HG02588 (cell line): ENCODE results near the gene UGT1A3.
"Not testable (repeated sequence)": the region's sequence is repeated elsewhere in the genome, so short reads cannot be mapped to it uniquely, and the experiment has no call there.

Experiments used
- ATAC-seq: cut with Tn5 transposase; IDR thresholded peaks from one replicate; pipeline ENCODE4 v1.9.1; 2021; ENCODE audit warnings: mild to moderate bottlenecking, moderate library complexity; ENCODE audit not compliant: unreplicated experiment

UGT1A3 gene

DNA sequence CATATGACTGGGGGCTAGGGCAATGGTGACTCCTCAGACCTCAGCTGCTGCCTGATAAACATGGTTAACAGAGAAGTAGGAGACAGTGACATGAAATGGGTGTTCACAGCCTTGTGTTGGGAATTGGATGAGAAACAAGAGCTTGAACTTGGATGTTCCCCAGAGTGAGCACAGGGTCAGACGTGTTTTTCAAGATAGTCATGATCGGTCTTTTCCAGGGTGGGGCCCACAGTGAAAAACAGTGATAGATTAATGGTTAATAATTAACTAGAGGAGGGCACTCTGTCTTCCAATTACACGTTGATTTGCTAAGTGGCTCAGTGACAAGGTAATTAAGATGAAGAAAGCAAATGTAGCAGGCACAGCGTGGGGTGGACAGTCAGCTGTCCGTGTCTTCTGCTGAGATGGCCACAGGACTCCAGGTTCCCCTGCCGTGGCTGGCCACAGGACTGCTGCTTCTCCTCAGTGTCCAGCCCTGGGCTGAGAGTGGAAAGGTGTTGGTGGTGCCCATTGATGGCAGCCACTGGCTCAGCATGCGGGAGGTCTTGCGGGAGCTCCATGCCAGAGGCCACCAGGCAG, at the start of gene UGT1A3:
Gene UGT1A3, plus strand, starts transcription at position 320 of the 579 bp plus-strand sequence. Its CDS starts 85 bp downstream, at position 405.
- no peak for ATAC-seq

DNA sequence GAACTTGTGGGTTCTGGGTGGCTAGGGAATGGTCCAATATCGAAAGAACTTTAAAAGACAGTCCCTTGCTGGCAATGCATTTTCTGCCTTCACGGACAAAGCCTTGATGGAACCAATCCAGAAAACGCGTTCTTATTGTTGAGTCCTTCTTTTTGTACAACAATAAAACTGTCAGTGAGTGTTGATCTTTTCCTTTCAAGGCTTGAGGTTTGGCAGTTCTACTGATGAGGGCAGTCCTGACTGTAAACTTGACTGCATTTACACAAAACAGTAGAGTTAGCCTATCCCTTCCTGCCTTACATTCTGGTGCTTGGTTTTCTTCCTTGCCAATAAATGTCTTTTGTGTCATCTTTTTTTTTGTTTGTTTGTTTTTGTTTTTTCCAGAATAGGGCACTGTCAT, 49.6 kb upstream of the UGT1A3 start:
- no peak for ATAC-seq

DNA sequence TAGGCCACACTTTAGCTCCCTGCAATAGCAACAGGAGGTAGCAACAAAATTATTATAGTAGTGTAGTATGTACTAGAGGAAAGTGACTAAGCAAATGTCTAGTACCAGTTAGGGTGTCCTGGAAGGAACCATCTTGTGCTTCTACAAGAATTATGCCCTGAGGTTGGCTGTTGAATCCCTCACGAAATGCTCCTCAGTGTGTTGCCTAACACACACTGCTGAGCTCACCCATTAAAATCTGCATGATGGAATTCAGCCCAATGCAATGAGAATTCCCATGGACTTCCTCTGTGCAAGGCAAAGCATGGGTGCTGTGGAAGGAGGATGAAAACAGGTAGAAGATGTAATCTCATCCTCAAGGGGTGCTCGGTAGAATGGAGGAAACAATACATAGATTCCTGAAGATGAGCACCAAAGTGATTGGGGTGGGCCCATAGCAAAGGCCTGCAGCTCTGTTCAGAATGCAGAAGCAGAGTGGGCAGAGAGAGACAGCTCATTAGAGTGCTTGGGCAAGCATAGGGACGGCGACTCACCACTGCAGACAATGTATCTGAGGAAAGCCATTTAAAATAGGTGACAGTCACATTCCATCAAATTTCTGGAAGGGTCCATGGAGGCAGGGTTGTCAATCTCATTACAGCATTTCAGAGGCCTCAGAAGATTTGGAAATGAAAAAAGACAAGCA, 48.3 kb upstream of the UGT1A3 start:
- ATAC-seq: no peak

DNA sequence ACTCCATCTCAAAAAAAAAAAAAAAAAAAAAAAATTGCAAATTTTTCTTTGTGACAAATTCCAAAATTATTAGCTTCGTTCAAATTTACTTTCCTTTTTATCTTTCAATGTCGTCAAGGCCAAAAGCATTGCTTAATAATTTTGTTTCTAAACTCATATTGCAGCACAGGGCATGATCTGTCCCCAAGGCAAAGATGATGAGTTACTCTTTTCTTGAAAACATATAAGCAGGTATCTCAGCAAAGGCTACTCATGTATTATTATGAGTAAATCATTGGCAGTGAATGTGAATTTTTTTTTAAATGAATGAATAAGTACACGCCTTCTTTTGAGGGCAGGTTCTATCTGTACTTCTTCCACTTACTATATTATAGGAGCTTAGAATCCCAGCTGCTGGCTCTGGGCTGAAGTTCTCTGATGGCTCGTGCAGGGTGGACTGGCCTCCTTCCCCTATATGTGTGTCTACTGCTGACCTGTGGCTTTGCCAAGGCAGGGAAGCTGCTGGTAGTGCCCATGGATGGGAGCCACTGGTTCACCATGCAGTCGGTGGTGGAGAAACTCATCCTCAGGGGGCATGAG, 47.2 kb upstream of the UGT1A3 start, which contains the start of gene UGT1A7:
Gene UGT1A7, plus strand, starts transcription at position 381 of the 579 bp plus-strand sequence. Its CDS starts 37 bp downstream, at position 418.
- ATAC-seq: no peak

DNA sequence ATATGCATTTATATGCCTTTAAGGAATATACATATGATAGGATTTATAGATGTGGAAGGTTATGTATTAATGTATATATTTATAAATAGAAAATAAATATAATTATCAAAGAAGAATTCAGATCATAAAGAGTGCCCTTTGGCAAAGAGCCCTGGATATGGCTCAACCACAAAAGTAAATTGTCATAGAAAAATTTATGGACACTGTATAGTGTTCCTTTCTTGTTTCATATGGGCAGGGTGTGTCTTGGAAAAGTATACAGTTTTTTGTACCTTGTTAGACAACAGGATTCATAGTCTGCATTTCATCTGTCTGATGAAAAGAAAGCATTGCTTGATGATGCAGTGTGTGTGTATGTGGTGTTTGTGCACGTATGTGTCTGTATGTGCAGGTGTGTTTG, 44.2 kb upstream of the UGT1A3 start:
- ATAC-seq: no peak

DNA sequence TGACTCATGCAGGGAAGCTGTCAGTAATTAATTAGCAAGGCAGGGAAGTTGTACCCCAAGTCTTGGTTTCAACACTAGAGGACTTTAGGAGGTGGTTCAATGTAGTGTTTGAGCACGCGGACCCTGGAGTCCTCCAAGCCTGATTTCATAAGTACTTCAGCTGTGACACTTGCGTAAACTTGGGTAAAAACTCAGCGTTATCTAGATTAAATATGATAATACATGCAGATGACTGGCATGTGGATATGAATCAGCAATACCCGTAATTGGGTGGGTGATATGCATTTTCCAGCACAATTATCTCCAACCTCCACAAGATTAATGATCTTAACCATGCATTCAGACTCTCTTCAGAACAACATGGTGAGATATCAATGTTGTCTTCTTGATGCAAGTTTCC, 41.9 kb upstream of the UGT1A3 start:
- no peak for ATAC-seq

DNA sequence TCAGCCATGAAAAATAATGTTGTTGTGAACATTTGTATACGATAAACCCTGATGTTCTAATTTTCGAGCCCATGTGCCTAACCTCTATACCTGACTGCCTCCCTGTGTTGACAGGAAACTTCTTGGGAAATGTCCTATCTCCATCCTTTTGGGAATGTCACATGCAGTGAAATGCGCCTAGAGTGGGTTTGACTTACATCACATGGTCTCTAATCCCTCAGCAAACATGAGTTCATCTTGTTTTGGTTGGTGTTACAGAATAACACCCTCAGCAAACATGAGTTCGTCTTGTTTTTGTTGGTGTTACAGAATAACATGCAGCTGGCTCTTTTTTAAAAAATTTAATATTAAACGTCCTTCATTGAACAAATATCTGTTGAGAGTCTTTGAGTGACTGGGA, 40.5 kb upstream of the UGT1A3 start:
- ATAC-seq: no peak

DNA sequence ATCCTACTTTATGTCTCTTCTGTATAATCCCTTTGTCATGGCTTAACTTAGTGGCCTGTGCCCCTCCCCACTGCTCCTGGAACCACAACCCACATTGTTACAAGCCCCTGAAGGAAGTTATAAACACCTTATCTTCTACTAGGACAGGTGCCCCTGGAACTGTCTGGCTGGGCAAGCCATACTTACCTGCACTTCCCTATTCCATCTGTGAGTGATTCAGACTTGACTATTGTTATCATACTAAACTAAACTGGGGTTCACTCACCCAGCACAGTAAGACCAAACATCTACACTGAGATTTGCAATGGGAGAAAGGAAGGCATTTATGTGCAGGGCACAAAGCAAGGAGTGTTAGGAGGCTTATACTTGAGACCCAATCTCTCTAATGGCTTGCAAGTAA, 39.8 kb upstream of the UGT1A3 start:
- no peak for ATAC-seq

DNA sequence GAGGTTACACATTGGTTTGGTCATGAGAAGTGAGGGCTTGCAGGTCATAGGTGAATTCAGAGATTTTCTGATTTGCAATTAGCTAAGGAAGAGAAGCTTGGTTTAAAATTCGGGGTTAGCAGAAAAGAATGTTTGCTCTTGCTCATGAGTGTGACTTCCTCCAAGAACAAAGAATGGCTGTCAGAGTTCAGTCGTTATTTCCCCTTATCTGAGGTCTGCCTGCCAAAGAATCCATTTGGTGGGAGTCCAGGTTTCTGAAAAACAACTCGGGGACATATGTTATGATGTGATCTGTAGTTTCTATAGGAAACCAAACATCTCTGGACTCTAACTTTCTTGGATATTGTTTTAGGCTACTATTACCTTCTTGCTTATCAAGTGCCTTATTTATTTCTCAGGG, 39.3 kb upstream of the UGT1A3 start:
- ATAC-seq: no peak

DNA sequence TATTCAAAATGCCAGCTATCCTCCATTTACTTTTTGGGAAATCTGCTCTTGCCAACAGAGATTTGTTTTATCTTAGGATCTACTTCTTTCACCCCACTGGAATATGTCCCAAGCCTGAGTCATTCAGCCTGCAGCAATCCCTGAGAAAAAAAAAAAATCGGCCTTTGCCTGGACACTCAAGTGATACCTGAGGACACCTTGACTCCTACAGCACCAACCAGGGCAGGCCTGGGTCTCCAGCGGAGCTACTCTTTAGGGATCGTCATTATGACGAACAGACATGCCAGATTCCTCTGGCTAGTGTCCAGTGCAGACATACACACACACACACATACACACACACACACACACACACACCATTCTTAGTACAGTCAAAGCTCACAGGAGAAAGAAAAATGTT, 38.4 kb upstream of the UGT1A3 start:
- no peak for ATAC-seq

DNA sequence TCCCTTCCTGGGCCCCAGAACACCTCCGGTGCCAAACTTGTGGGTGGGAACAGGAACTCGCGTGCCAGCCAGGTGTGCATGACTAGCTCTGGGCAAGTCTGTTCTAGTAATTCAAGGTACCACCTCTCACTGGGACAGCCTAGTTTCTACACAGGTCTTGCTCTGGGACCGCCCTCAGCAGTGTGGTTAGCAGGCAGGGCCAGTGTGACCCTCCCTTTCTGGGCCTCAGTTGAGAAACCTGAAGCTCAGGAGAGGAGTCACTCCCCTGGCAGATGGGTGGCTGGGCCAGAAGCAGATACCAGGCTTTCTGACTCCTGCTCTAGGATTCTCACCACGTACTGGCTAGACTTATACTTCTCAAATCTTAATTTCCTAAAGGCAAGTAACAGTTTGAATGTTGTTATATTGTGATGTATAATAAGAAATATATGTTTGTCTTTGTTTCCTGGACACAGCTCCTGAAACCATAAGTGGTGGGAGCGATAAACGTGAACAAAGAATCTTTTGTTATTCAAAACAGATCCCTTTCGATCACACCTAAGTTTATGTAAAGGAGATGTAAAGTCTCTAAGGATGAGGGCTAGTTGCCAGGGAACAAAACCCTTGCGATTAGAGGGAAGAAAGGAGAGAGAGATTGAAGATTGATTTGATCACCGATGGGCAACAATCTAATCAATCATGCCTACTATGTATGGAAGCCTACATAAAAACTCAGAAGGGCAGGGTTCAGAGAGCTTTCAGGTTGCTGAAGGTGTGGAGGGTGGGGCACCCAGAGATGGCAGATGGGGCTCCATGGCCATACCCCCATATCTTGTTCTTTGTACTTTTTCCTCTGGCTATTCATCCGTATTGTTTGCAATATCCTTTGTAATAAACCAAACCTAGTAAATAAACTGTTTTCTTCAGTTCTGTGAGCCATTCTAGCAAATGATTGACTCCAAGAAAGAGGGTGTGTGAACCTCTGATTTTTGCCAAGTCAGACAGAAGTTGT, 37.1 kb upstream of the UGT1A3 start:
- no peak for ATAC-seq

DNA sequence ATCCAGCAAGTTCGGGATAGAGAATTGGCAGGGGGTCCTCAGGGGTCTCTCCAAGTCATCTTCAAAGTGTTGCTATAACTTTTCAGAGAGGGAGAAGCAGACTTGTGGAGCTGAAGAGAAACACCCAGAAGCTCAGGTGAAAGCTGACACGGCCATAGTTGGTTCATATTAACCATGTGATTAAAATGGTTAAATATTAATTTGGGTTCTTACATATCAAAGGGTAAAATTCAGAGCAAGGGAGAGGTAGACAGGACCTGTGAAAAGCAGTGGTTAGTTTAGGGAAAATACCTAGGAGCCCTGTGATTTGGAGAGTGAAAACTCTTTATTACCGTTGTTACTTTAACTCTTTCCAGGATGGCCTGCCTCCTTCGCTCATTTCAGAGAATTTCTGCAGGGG, 36.2 kb upstream of the UGT1A3 start, which contains the start of gene UGT1A6:
Gene UGT1A6, plus strand, starts transcription at position 243 of the 400 bp plus-strand sequence. Its CDS starts 115 bp downstream, at position 358.
- ATAC-seq: no peak

DNA sequence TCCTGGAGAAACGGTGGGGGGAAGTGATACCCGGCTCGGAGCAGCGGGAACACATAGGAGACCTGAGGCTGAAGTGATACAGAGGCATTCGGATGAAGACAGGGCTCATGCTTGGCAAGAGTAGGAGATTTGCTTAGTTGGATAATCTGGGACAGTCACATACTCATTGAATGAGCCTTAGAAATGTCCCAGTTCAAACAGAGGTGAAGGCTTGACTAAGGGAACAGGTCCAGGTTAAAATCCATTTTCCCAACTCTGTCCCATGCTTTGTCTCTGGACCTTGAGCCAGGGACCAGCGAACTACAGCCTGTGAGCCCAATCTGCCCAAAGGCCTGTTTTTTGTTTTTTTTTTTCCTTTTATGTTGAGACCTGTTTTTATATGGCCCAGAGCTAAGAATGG, 34.9 kb upstream of the UGT1A3 start:
- no peak for ATAC-seq

DNA sequence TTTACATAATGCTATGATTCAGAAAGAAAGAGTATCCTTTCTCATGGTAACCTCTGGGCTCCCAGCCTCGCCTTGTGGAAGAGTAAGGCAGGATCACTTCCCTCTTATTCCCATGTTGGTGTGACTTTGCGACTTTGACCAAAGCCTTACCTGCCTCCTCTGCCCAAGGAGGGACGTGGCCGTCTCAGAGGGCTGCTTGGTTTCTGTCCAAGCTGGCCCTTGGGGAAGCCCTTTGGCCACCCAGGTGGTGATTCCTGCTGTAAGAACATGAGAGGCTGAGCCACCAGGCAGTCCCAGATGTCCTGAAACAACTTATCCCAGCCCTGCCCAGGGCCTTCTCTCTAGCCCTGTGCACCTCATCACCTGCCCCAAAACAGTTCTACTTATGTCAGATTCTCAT, 30.1 kb upstream of the UGT1A3 start:
- no peak for ATAC-seq

DNA sequence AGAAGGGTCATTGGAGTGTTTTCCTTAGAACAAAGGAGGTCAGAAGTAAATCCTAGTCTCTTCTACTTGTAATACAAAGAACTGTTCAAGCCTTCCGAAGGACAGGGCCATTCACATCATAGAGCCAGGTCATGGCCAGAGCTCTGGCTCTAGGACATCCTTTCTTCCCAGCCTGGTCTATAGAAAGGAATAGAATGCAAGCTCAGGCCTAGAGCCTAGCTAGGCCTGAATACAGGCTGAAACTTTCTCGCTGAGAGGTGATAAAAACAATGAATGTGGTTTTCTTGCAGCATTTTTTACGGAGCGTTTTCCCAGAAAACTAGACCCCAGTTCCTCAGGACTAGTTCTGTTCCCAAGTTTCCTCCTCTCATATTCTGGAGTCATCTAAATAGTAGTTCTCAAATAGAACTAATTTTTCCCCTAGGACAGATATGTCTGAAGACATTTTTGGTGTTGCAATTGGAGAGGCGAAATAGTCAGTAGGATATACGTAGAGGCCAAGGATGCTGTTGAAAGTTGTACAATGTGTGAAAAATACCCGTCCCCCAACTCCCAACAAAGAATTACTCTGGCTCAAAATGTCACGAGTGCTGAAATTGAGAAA, 29.3 kb upstream of the UGT1A3 start:
- ATAC-seq: no peak

DNA sequence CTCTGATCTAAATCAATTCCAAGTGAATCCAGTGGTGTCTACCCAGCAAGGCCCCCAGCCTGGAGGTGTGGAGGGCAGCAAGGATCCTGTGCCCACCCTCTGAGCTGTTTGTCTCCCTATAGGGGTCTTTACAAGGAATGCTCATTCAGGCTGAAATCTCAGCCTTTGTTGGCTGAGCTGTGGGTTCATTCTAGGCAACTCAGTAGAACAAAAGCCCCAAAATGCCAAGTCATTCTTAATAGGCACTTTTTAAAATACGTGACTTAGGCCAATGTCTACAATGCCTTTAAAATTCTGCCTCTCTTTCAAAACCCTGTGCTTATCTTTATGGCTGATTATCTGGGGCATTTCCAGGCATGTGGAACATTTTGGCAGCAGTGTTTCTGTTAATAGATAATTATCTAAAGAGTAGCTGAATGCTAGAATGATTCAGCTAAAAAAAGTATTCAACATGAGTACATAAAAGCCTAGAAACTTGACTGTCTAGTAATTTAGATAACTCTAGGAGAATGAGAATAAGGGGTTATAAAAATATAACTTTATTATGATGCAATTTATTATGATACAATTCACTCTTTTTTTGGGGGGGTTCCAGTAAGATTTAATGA, 28.7 kb upstream of the UGT1A3 start:
- no peak for ATAC-seq

DNA sequence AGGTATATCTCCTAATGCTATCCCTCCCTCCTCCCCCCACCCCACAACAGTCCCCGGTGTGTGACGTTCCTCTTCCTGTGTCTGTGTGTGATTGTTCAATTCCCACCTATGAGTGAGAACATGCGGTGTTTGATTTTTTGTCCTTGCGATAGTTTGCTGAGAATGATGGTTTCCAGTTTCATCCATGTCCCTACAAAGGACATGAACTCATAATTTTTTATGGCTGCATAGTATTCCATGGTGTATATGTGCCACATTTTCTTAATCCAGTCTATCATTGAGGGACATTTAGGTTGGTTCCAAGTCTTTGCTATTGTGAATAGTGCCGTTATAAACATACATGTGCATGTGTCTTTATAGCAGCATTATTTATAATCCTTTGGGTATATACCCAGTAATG, 28.0 kb upstream of the UGT1A3 start:
- ATAC-seq: not testable (repeated sequence)

DNA sequence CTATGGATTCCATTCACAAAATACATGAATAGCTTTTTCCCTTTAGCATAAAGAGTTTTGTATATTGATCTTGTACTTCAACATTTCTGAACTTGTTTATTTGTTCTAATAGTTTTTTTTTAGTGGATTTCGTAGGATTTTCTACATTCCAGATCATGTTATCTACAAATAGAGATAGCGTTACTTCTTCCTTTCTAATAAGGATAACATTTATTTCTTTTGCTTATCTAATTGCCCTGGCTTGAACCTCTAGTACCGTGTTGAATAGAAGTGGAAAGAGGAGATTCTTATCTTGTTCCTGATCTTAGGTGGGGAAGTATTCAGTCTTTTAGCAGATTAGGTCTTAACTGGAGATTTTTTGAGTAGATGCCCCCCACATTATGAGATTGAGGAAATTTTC, 26.6 kb upstream of the UGT1A3 start:
- no peak for ATAC-seq

DNA sequence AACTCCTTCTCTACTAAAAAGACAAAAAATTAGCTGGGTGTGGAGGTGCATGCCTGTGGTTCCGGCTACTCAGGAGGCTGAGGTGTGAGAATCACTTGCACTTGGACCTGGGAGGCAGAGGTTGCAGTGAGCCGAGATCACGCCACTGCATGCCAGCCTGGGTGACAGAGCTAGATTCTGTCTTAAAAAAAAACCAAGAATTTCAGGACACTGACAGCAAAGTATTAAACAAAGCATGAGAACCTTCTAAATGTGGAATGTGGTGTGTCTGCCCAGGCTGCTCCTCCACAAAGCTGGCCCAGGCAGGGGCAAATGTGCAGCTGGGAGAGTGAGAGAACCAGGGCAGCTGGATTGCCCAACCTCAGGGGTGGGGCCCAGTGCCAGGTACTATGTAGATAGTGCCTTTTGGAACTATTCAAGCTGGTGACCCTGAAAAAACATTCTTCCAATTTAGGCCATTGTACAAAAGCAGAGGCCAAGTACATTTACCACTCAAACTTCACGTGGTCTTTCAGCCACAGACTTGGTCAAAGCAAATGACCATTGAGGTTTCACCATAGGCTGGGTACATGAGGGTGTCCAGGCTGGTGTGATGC, 22.8 kb upstream of the UGT1A3 start:
- no peak for ATAC-seq

DNA sequence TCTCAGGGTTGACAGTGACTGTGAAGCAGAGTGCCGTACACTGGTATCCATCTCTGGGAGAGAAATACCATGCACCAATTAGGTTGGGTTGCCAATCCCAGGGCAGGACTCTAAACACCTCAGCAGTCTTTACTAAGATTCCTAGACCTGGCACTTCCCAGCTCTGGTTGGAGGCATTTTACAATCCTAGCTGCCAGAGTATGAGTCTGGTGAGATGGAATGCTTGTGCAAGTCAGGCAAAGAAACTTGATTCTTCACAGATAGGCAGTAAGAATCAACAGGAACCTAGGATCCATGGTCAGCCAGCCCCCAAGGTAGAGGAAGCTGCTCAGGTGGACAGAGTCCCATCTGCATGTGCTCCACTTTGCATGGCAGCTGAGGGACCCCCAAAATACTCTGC, 22.1 kb upstream of the UGT1A3 start:
- no peak for ATAC-seq
